H1 (cell line): ENCODE results near the gene CYP4A11. TPM values are rescaled to one million over a fixed set of nuclear protein-coding genes. Genes with fewer than 3 reads are reported as not detected.
"Not testable (repeated sequence)": the region's sequence is repeated elsewhere in the genome, so short reads cannot be mapped to it uniquely, and the experiment has no call there.

Experiments used
- CTCF ChIA-PET: fragments of 300-600 bp; sonication (Branson Sonifier 250); formaldehyde crosslinking; loops from one replicate; lab custom pipeline; 2021; ENCODE audit not compliant: partially characterized antibody; lab: Charles Lee
- POLR2A ChIA-PET: fragments of 300-600 bp; sonication (Branson Sonifier 250); formaldehyde crosslinking; loops from one replicate; lab custom pipeline; 2021; ENCODE audit warnings: inconsistent platforms; ENCODE audit not compliant: partially characterized antibody; lab: Charles Lee
- DNase-seq, 2 experiments: peaks; one replicate each; pipeline versions ENCODE4 v3.0.0 to v3.0.0-alpha.2; 2010 to 2022; ENCODE audit warnings: low spot score in 2 of 2, low read depth in 1 of 2, mixed read lengths in 1 of 2
- FAIRE-seq: peaks from 2 replicates; lab custom pipeline; 2011; peaks lifted over from hg19 to GRCh38; lab: Jason Lieb, UNC
- H2AFZ ChIP-seq: 2 replicates; pipeline ENCODE4 v1.8.1; 2012; ENCODE audit warnings: low read length, inconsistent platforms
- H2AK5ac ChIP-seq: 2 replicates; pipeline ENCODE4 v1.6.1; 2013; ENCODE audit warnings: low read depth, low read length
- H2BK120ac ChIP-seq: replicated peaks from 2 replicates; pipeline ENCODE3; 2013; ENCODE audit warnings: low read depth, low read length, inconsistent platforms
- H2BK12ac ChIP-seq: 2 replicates; pipeline ENCODE4 v1.6.1; 2013; ENCODE audit warnings: low read depth, low read length
- H2BK15ac ChIP-seq: 2 replicates; pipeline ENCODE4 v1.6.1; 2013; ENCODE audit warnings: low read length
- H2BK20ac ChIP-seq: 2 replicates; pipeline ENCODE4 v1.6.1; 2013; ENCODE audit warnings: low read length
- H2BK5ac ChIP-seq: 2 replicates; pipeline ENCODE4 v1.6.1; 2013; ENCODE audit warnings: low read depth, low read length
- H3K14ac ChIP-seq: 2 replicates; pipeline ENCODE4 v1.6.1; 2013; ENCODE audit warnings: inconsistent platforms; ENCODE audit not compliant: insufficient read length
- H3K18ac ChIP-seq: 2 replicates; pipeline ENCODE4 v1.6.1; 2013; ENCODE audit warnings: low read length; ENCODE audit errors: extremely low read depth
- H3K23ac ChIP-seq: 2 replicates; pipeline ENCODE4 v1.6.1; 2013; ENCODE audit warnings: inconsistent platforms; ENCODE audit not compliant: insufficient read length
- H3K23me2 ChIP-seq: 2 replicates; pipeline ENCODE4 v1.6.1; 2013; ENCODE audit warnings: low read depth, low read length
- H3K27ac ChIP-seq: 2 replicates; pipeline ENCODE4 v1.6.1; 2011; ENCODE audit warnings: low read depth, low read length, inconsistent platforms
- H3K27me3 ChIP-seq, 4 experiments: replicated peaks in 1 of 4; 1 replicate in 1 of 4; 2 replicates in 3 of 4; pipeline versions ENCODE4 v1.6.1 to v1.8.1; 2011 to 2013; ENCODE audit warnings: low read length in 3 of 4, mild to moderate bottlenecking in 3 of 4, inconsistent platforms in 2 of 4, mixed read lengths in 2 of 4, moderate library complexity in 1 of 4; ENCODE audit not compliant: control insufficient read depth in 3 of 4, insufficient read depth in 3 of 4; ENCODE audit errors: extremely low read depth in 1 of 4
- H3K36me3 ChIP-seq, 4 experiments: 2 replicates each; pipeline versions ENCODE4 v1.6.1 to v1.8.1; 2011 to 2013; ENCODE audit warnings: mild to moderate bottlenecking in 4 of 4, low read length in 3 of 4, moderate library complexity in 2 of 4, control low read depth in 1 of 4, inconsistent platforms in 1 of 4; ENCODE audit not compliant: insufficient read depth in 4 of 4, control insufficient read depth in 2 of 4
- H3K4ac ChIP-seq: replicated peaks from 2 replicates; pipeline ENCODE3; 2013; ENCODE audit warnings: low read length, low read depth, mixed read lengths, inconsistent platforms; ENCODE audit not compliant: insufficient read length
- H3K4me1 ChIP-seq, 4 experiments: replicated peaks in 1 of 4; 1 replicate in 1 of 4; 2 replicates in 3 of 4; pipeline versions ENCODE4 v1.6.1 to v1.8.1; 2011 to 2013; ENCODE audit warnings: low read length in 3 of 4, inconsistent platforms in 2 of 4, mixed read lengths in 1 of 4; ENCODE audit not compliant: insufficient read depth in 4 of 4, control insufficient read depth in 3 of 4
- H3K4me2 ChIP-seq, 2 experiments: 2 replicates each; pipeline versions ENCODE4 v1.6.1 to v1.8.1; 2011 to 2013; ENCODE audit warnings: low read depth in 2 of 2, low read length in 2 of 2, control low read depth in 1 of 2, inconsistent platforms in 1 of 2, mild to moderate bottlenecking in 1 of 2; ENCODE audit not compliant: insufficient read depth in 1 of 2
- H3K4me3 ChIP-seq, 4 experiments: fragments of 200-600, 300-600 bp in 1 of 4; sonication (generic), shearing (Covaris generic), sonication (Bioruptor Twin) in 1 of 4; 2 replicates each; pipeline versions ENCODE4 v1.5.1 to v1.8.1; 2011 to 2016; ENCODE audit warnings: low read length in 4 of 4, low read depth in 3 of 4, control low read depth in 2 of 4, inconsistent platforms in 2 of 4, mild to moderate bottlenecking in 2 of 4, mixed read lengths in 1 of 4, moderate library complexity in 1 of 4; ENCODE audit not compliant: insufficient read depth in 2 of 4; ENCODE audit errors: extremely low read depth in 1 of 4
- H3K56ac ChIP-seq: replicated peaks from 2 replicates; pipeline ENCODE3; 2013; ENCODE audit warnings: low read depth, mild to moderate bottlenecking, mixed read lengths, low read length, inconsistent platforms; ENCODE audit not compliant: insufficient read length
- H3K79me1 ChIP-seq: 2 replicates; pipeline ENCODE4 v1.6.1; 2013; ENCODE audit warnings: low read depth, low read length, control low read depth
- H3K79me2 ChIP-seq, 2 experiments: 2 replicates each; pipeline versions ENCODE4 v1.6.1 to v1.8.1; 2012 to 2013; ENCODE audit warnings: low read length in 2 of 2, mild to moderate bottlenecking in 2 of 2, inconsistent platforms in 1 of 2; ENCODE audit not compliant: insufficient read depth in 2 of 2, control insufficient read depth in 1 of 2
- H3K9ac ChIP-seq, 4 experiments: replicated peaks in 1 of 4; 1 replicate in 1 of 4; 2 replicates in 3 of 4; pipeline versions ENCODE4 v1.6.1 to v1.8.1; 2011 to 2013; ENCODE audit warnings: low read depth in 3 of 4, low read length in 3 of 4, control low read depth in 2 of 4, mild to moderate bottlenecking in 2 of 4, moderate library complexity in 2 of 4, inconsistent platforms in 1 of 4; ENCODE audit errors: extremely low read depth in 1 of 4
- H3K9me3 ChIP-seq, 2 experiments: 2 replicates each; pipeline versions ENCODE4 v1.6.1 to v1.8.1; 2012 to 2013; ENCODE audit warnings: mild to moderate bottlenecking in 2 of 2, moderate library complexity in 2 of 2, control low read depth in 1 of 2, inconsistent platforms in 1 of 2, low read depth in 1 of 2, low read length in 1 of 2, mixed read lengths in 1 of 2; ENCODE audit not compliant: insufficient read depth in 2 of 2
- H4K20me1 ChIP-seq, 2 experiments: replicated peaks in 1 of 2; 2 replicates each; pipeline versions ENCODE3 to v1.8.1; 2011 to 2013; ENCODE audit warnings: inconsistent platforms in 2 of 2, low read length in 2 of 2, mild to moderate bottlenecking in 1 of 2; ENCODE audit not compliant: insufficient read depth in 2 of 2, control insufficient read depth in 1 of 2
- H4K5ac ChIP-seq: 2 replicates; pipeline ENCODE4 v1.6.1; 2013; ENCODE audit warnings: low read length, low read depth, mixed read lengths, inconsistent platforms; ENCODE audit not compliant: insufficient read length
- H4K8ac ChIP-seq: 2 replicates; pipeline ENCODE4 v1.8.0; 2013; ENCODE audit warnings: mild to moderate bottlenecking, moderate library complexity, low read length, inconsistent platforms; ENCODE audit not compliant: insufficient read depth; ENCODE audit errors: extremely low read depth
- H4K91ac ChIP-seq: replicated peaks from 2 replicates; pipeline ENCODE3; 2013; ENCODE audit warnings: low read length, mixed read lengths, inconsistent platforms; ENCODE audit not compliant: insufficient read length
- WGBS, 2 experiments: shearing (Covaris generic) in 1 of 2; methylation state at CpG; one replicate each; pipeline versions ENCODE4 v1.1.6 to v1.1.7; 2013 to 2015; ENCODE audit warnings: low lambda C conversion rate in 2 of 2, mixed read lengths in 2 of 2, inconsistent platforms in 1 of 2, low coverage in 1 of 2, missing lambda C conversion rate in 1 of 2; ENCODE audit not compliant: insufficient replicate concordance in 2 of 2, insufficient coverage in 1 of 2, insufficient read length in 1 of 2; ENCODE audit errors: extremely low coverage in 1 of 2, missing lambda C conversion rate in 1 of 2; 5-methylcytosine and 5-hydroxymethylcytosine counted together
- polyA plus RNA-seq, 7 experiments: library from polyadenylated mRNA; depleted of rRNA in 3 of 7; stranded (reverse) in 5 of 7; unstranded in 2 of 7; fragments of >200 nt in 5 of 7; fragments of 200-250 nt in 2 of 7; gene quantifications; 1 replicate in 5 of 7; 2 replicates in 1 of 7; 4 replicates in 1 of 7; pipeline versions ENCODE4 v1.2.1 to v1.2.3, GENCODE V29; 2011 to 2013; ENCODE audit warnings: missing spikeins in 2 of 7, mixed read lengths in 2 of 7
- total RNA-seq: library from RNA; stranded (reverse); fragmentation: NEBNext Ultra II Directional; extraction: Animal tissue kit (Norgen Biotek cat#: 25700); gene quantifications from 2 replicates; pipeline ENCODE4 v1.2.1, GENCODE V29; 2021

CYP4A11 gene
- total and polyA plus RNA-seq, 2 of the 8 experiments (the other 6 are each of a cell fraction or from before 2014, with no cell fraction given) = not detected

GRCh38 chr1:46932020-46932419, 9.3 kb downstream of the CYP4A11 start:
- H2BK20ac ChIP-seq, H3K14ac ChIP-seq, DNase-seq, H3K23me2 ChIP-seq, H3K27me3 ChIP-seq, H4K8ac ChIP-seq, H3K79me1 ChIP-seq, H2AFZ ChIP-seq, H3K56ac ChIP-seq, FAIRE-seq, H3K79me2 ChIP-seq, H3K4me1 ChIP-seq, H4K91ac ChIP-seq, H4K20me1 ChIP-seq, H2BK5ac ChIP-seq, H3K36me3 ChIP-seq, H3K27ac ChIP-seq, H2BK12ac ChIP-seq, H3K18ac ChIP-seq, H3K9ac ChIP-seq, H2BK15ac ChIP-seq, H3K4ac ChIP-seq, H4K5ac ChIP-seq, H2AK5ac ChIP-seq, H3K4me2 ChIP-seq, H3K9me3 ChIP-seq, H3K4me3 ChIP-seq, POLR2A ChIA-PET, H2BK120ac ChIP-seq, H3K23ac ChIP-seq: not testable (repeated sequence)
- WGBS, 2 experiments = 91% methylated on average over 2 of the region's 2 CpGs; no CpG with 5 or more reads in 1 of the 2 experiments
- CTCF ChIA-PET = interaction anchor here (0.9 to 1.0 kb wide), 2 partner anchors 16 to 185 kb away, joined by 3 to 5 read pairs; no protein-coding TSS in a partner anchor
